Panc1 (cell line): Measurements from ENCODE around the gene ZNF469.

Experiments used
- POLR2AphosphoS5 ChIP-seq: IDR thresholded peaks from 2 replicates; pipeline ENCODE4 v1.6.1; 2012; ENCODE audit warnings: mild to moderate bottlenecking, low read depth, low read length, moderate library complexity
- SIN3A ChIP-seq: IDR thresholded peaks from 2 replicates; pipeline ENCODE4 v1.6.1; 2012; ENCODE audit warnings: low read depth, mild to moderate bottlenecking, low read length, moderate library complexity, borderline replicate concordance; ENCODE audit not compliant: insufficient read depth
- TCF7L2 ChIP-seq: IDR thresholded peaks from 2 replicates; pipeline ENCODE4 v1.6.1; 2011; ENCODE audit warnings: mild to moderate bottlenecking, low read depth, low read length, inconsistent platforms
- TF ChIP-seq, protein P1 (sequence below): fragments of 450-650 bp; IDR thresholded peaks from 2 replicates; pipeline ENCODE4 v1.5.1; 2017; ENCODE audit warnings: mild to moderate bottlenecking
- TF ChIP-seq, protein P2 (sequence below), 2 experiments: IDR thresholded peaks; 2 replicates each; pipeline ENCODE4 v1.6.1; 2011 to 2012; ENCODE audit warnings: low read depth in 2 of 2, control low read depth in 1 of 2, low read length in 1 of 2, mild to moderate bottlenecking in 1 of 2, moderate library complexity in 1 of 2; ENCODE audit not compliant: insufficient read depth in 1 of 2

DNA sequence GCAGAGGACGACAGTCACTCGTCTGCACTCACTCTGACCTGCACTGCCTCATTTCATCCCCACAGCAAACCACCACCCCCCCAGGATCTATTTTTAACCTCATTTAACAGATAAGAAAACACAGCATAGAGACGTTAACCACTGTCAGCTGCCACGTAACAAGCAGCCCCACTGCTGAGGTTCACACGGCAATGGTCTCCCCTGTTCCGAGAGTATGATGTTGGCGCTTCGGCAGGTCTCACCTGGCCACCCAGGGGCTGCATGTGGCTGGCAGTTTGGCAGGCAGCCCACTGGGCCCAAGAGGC is 16.1 kb downstream of the ZNF469 start:
- TF ChIP-seq, protein P1, sequence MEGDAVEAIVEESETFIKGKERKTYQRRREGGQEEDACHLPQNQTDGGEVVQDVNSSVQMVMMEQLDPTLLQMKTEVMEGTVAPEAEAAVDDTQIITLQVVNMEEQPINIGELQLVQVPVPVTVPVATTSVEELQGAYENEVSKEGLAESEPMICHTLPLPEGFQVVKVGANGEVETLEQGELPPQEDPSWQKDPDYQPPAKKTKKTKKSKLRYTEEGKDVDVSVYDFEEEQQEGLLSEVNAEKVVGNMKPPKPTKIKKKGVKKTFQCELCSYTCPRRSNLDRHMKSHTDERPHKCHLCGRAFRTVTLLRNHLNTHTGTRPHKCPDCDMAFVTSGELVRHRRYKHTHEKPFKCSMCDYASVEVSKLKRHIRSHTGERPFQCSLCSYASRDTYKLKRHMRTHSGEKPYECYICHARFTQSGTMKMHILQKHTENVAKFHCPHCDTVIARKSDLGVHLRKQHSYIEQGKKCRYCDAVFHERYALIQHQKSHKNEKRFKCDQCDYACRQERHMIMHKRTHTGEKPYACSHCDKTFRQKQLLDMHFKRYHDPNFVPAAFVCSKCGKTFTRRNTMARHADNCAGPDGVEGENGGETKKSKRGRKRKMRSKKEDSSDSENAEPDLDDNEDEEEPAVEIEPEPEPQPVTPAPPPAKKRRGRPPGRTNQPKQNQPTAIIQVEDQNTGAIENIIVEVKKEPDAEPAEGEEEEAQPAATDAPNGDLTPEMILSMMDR: no peak
- TF ChIP-seq POLR2AphosphoS5 (no peak), SIN3A (no peak), TCF7L2 (no peak)
- TF ChIP-seq, protein P2, sequence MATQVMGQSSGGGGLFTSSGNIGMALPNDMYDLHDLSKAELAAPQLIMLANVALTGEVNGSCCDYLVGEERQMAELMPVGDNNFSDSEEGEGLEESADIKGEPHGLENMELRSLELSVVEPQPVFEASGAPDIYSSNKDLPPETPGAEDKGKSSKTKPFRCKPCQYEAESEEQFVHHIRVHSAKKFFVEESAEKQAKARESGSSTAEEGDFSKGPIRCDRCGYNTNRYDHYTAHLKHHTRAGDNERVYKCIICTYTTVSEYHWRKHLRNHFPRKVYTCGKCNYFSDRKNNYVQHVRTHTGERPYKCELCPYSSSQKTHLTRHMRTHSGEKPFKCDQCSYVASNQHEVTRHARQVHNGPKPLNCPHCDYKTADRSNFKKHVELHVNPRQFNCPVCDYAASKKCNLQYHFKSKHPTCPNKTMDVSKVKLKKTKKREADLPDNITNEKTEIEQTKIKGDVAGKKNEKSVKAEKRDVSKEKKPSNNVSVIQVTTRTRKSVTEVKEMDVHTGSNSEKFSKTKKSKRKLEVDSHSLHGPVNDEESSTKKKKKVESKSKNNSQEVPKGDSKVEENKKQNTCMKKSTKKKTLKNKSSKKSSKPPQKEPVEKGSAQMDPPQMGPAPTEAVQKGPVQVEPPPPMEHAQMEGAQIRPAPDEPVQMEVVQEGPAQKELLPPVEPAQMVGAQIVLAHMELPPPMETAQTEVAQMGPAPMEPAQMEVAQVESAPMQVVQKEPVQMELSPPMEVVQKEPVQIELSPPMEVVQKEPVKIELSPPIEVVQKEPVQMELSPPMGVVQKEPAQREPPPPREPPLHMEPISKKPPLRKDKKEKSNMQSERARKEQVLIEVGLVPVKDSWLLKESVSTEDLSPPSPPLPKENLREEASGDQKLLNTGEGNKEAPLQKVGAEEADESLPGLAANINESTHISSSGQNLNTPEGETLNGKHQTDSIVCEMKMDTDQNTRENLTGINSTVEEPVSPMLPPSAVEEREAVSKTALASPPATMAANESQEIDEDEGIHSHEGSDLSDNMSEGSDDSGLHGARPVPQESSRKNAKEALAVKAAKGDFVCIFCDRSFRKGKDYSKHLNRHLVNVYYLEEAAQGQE (IDR thresholded peaks at IDR 0.05; ENCODE audit: insufficient read depth in 1 of 2, low read depth in 2 of 2, low read length in 1 of 2): no peak
